NB4 (cell line): ENCODE results near the gene GLOD5.

Experiments used
- MYC ChIP-seq: IDR thresholded peaks from 2 replicates; pipeline ENCODE4 v1.6.1; 2011; ENCODE audit warnings: low read depth, low read length
- POLR2A ChIP-seq: IDR thresholded peaks from 2 replicates; pipeline ENCODE4 v1.6.1; 2011; ENCODE audit warnings: mild to moderate bottlenecking; ENCODE audit not compliant: insufficient read length; ENCODE audit errors: extremely low read depth

DNA sequence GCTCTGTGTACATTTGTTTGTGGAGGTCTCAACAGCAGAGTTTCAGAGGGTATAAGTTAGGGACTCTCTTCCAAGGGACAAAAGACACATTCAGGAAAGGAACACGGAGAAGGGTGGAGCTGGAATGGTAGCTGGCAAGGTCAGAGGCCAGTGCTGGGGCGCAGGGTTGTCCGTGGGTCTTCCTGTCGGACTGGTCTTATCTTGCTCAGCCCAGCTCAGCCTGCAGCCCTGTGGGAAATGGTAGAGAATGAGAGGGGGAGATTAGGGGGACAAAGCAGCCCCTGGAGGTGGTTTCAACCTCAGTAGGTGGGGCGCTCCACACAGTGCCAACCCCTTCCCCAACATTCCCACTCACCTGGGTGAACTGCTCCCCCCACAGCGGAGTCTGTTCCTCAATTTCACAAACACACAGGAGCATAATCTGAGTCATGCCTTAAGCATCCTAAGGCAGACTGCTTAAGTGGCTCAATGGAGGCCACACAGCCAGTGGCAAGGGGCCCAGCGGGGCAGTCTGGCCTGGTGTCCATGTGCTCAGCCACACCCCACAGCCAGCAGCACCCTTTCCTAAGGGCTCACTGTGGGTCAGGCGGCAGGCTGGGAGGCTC, 33.5 kb downstream of the GLOD5 start:
- TF ChIP-seq POLR2A = no peak
- TF ChIP-seq MYC = no peak
